HS-5 (cell line): ENCODE results near the gene NFS1.
"Not testable (repeated sequence)": the region's sequence is repeated elsewhere in the genome, so short reads cannot be mapped to it uniquely, and the experiment has no call there.

Source experiments
- DNase-seq: peaks from one replicate; pipeline ENCODE4 v3.0.0-alpha.2; 2012; ENCODE audit warnings: low read depth

NFS1 gene

DNA sequence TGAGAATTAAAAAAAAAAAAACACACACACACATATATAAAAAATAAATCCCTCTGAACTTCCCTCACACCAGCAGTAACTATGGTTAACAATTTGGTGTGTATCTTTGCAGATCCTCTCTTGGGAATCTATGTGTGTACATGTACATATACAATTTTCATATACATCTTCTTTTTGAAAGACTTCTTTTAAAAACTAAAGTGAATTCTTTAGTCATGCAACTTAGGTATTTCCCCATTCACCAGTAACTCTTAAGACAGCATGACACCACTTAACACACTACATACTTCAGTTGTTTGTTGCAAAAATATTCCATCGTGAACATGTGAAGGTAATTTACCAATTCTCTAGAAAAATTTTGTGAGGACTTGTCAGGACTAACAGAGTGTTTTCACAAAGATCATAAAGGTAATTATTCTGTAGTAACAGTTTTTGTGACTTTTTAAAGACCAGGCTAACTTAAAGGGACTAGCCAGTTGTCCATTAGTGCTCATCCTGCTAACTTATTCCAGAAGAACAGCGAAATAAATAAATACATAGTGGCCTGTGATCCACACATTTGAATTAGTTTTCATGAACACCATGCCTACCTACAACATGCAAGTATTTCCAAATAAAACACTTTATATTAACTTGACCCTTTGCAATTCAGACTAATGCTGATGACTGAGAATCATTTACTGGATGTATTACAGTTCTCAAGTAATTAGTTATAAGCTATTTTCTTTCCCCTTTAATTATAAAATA lies 30.9 kb upstream of the NFS1 start:
- DNase-seq = no peak

DNA sequence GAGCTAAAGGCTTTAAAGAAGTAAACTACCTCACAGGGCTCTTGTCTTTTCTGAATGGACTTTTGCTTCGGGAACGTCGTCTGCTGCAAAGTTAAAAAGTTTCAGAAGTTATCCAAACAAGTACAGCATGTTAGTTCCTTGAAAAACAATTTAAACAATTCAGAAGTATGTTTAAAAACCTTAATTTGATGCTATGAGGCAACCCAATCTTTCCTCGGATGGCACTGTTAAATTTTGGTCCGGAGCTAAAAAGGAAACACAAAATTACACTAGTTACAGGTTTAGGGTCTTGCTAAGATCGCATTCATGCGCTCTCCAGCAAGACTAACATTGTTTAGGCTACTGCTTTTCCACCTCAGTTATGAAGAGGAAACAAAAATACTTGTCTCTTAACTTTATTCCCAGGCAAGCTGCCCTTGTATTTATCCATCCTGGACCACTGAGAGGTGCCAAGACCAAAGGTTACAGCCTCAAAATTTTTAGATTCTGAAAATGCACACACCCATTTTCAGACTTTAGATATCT lies 30.2 kb upstream of the NFS1 start:
- DNase-seq = no peak

DNA sequence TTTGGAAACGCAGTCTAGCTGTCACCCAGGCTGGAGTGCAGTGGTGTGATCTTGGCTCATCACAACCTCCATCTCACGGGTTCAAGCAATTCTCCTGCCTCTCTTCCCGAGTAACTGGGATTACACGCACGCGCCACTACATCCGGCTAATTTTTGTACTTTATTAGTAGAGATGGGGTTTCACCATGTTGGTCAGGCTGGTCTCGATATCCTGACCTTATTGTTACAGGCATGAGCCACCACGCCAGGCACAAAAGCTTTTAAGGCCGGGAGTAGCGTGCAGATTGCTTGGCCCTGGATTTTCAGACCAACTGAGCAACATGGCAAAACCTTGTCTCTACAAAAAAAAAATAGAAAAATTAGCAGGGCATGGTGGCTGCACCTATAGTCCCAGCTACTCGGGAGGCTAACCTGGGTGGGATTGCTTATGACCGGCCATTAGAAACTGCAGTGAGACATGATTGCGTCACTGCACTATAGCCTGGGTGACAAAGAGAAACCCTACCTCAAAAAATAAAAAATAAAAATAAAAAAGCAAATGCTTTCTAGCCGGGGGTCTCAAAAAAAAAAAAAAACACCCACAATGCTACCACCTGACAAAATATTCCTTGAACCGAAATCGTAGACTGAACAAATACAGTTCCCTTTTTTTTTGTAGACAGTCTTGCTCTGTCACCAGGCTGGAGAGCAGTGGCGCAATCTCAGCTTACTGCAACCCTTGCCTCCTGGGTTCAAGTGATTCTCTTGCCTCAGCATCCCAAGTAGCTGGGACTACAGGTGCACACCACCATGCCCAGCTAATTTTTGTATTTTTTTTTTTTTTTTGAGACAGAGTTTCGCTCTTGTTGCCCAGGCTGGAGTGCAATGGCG lies 27.9 kb upstream of the NFS1 start:
- no peak for DNase-seq

DNA sequence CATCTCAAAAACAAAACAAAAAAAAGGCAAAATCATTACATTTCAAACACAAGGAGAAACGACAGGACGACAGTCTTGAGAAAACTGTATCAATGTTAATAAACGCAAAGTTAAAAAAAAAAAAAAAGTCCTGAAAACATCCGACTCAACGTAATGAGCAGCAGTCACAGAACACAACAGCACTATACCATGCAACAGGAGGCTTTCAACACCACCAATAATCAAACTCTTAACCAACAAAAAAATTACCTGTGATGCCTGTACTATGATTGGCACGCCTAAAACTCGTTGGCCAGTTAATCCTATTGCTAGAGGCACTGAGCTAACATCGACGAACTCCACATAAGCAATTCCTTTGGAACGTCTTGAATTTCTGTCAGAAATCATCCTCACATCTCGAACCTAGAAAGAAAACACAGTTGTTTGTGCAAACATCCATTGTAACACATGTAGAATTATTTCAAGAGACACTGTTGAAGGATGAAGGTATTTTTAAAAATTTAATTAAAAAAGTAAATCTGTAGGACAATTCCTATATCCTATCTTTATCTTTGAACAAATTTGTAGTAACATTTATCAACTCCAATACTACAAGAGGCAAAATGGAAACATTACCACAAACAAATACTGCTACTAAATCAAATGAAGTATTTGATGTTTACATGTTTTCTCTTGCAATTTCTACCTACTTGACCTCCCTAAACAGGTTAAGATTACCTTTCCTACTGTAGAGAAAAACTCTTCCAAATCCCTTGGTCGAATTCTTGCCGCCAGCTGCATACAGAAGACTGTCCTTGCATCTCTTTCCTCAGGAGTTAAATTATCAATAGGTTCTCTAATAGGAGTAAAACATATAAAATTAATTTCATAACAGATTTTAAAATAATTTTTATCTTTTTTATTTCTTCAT lies 25.4 kb upstream of the NFS1 start:
- DNase-seq = no peak

DNA sequence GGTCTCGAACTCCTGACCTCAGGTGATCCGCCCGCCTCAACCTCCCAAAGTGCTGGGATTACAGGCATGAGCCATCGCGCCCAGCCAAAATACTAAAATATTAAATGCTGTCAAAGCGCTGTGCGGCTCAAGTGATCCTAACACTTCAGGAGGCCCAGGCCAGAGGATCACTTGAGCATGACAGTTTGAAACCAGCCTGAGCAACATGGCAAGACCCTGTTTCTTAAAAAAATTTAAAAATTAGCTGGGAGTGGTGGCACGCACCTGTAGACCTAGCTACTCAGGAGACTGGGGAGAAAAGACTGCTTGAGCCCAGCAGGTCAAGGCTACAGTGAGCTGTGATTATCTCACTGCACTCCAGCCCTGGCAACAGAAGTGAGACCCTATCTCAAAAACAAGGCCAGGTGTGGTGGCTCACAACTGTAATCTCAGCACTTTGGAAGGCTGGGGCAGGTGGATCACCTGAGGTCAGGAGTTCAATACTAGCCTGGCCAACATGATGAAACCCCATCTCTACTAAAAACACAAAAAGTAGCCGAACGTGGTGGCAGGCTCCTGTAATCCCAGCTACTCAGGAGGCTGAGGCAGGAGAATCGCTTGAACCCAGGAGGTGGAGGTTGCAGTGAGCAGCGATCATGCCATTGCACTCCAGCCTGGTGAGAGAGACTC lies 24.6 kb upstream of the NFS1 start:
- DNase-seq = not testable (repeated sequence)

DNA sequence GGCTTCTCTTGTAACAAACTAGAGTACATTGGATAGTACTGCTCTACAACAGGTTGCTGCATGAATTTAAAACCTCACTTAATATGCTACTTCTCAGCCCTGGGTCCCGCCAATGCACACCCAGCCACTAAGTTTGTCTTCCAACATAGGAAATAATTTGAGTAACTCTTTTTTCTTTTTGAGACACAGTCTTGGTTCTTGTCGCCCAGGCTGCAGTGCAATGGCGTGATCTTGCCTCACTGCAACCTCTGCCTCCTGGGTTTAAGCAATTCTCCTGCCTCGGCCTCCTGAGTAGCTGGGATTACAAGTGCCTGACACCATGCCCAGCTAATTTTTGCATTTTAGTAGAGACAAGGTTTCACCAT lies 24.1 kb upstream of the NFS1 start:
- not testable (repeated sequence) for DNase-seq

DNA sequence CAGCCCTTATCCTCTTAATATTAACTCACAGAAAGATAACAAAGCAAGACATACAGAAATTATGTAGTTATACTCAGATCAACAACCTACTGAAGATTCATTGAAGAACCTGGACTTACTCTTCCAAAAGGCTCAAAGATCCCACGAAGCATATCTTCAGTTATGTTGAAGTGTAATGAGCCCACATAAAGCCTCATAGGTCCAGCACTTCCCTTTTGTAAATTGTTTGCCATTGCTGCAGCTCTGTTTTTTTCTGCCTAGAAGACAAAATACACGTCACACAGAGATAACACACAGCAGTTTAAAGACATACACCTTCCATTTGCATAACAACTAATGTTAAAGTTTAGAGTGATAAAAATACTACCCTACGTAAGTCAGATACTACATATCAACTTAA lies 22.5 kb upstream of the NFS1 start:
- no peak for DNase-seq

DNA sequence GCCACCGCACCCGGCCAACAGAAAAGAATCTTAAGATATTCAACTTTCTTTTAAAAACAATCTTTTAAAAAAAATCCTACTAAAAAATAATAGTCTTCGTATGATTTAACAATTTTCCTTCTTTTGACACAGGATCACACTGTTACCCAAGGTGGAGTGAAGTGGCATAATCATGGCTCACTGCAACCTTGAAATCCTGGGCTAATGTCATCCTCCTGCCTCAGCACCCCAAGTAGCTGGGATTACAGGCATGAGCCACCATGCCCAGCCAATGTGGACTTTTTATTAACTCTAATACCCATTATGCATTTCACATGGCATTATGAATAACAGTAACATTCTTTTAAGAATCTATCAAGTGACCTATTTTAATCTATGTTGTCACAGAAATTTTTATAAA lies 22.1 kb upstream of the NFS1 start:
- no peak for DNase-seq

DNA sequence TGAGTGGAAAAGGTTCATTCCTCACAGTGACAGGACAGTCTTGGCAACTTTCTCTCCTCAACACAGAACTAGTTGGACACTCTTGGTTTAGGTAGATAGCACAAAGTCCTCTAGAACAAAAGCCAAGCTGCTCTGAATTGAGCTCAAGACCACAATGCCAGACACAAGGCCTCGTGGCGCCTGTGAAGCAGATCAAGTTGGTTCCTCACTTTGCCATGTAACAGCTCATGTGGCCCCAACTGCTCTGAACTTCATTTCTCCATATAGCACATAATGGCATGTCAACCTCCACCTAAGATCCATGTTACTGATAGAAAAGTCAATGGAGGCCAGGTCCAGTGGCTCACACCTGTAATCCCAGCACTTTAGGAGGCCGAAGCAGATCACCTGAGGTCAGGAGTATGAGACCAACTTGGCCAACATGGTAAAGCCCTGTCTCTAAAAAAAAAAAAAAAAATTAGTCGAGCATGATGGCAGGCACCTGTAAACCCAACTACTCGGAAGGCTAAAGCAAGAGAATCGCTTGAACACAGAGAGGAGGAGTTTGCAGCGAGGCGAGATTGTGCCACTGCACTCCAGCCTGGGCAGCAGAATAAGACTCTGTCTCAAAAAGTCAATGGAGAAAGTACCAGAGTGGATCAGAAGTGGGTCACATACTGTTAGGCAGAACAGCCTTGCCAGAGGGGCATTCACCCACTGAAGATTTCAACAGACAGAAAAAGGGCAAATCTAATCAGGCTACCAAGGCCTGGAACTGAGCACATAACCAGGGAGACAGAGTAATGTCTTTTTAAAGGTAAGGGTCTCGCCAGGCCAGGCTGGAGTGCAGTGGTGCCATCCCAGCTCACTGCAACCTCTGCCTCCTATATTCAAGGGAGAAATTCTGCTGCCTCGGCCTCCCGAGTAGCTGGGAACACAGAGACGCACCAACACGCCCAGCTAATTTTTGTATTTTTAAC lies 21.3 kb upstream of the NFS1 start:
- no peak for DNase-seq

DNA sequence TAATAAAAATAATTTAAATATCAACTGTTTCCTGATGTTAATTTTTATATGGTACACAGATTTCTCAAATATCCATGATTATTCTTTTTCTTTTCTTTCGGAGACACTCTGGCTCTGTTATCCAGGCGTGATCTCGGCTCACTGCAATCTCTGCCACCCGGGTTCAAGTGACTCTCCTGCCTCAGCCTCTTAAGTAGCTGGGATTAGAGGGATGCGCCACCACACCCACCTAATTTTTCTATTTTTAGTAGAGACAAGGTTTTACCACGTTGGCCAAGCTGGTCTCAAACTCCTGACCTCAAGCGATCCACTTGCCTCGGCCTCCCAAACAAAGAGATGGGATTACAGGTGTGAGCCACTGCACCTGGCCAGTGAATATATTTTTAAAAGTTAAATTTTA lies 20.6 kb upstream of the NFS1 start:
- no peak for DNase-seq

DNA sequence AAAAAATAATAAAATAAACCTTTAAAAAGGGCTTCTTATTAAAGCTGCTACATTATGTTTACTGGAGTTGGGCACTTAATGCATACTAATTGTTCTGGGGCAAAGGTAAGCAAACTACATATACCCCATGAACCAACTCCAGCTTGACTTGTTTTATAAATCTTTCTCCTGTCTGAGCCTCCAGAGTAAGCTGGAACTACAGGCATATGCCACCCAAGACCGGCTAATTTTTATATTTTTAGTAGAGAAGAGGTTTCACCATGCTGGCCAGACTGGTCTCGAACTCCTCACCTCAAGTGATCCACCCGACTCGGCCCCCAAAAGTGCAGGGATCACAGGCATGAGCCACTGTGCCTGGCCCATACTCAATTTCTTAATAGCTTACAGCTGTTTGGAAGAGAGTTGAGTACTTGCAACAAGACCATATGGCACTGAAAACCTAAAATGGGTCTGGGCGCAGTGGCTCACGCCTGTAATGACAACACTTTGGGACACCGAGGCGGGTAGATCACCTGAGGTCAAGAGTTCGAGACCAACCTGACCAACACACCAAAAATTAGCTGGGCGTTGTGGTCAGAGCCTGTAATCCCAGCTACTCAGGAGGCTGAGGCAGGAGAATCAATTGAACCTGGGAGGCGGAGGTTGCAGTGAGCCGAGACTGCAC lies 20.0 kb upstream of the NFS1 start:
- DNase-seq = no peak

DNA sequence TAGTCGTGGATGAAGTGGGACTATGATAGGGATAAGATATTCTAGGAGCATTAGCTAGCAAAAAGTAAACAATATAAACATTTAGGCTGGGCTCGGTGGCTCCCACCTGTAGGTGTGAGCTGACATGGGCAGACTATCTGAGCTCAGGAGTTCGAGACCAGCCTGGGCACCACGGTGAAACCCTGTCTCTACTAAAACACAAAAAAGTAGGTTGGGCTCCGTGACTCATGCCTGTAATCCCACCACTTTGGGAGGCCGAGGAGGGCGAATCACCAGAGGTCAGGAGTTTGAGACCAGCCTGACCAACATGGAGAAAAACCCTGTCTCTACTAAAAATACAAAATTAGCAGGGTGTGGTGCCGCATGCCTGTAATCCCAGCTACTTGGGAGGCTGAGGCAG lies 19.2 kb upstream of the NFS1 start:
- DNase-seq = not testable (repeated sequence)

DNA sequence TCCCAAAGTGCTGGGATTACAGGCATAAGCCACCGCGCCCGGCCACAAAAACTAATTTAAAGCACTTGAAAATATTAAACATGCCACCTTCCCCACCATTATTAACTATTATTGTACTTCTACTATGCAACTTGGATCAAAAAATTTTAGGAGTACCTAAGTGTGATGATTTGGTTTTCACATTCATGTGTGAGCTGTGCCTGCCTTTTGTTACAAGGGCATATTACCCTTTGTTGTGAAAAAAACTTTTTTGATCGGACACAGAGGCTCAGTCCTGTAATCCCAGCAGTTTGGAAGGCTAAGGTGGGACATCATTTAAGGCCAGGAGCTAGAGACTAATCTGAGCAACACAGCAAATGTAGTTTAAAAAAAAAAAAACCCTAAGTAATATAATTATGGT lies 17.2 kb upstream of the NFS1 start:
- DNase-seq = no peak

DNA sequence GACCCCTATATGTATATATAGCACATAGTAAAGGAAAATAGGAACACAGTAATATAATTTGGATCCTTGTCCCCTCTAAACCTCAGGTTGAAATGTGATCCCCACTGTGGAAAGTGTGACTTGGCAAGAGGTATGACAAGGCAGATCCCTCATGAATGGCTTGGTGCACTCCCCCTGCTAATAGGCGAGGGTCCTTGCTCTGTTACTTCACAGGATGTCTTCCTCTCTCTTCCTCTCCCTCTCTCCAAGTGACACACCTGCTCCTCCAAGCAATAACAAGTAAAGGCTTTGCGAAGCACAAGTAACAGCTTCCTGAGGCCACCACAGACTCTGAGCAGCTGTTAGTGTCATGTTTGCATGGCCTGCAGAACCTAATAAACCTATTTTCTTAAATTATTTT lies 16.5 kb upstream of the NFS1 start:
- no peak for DNase-seq

DNA sequence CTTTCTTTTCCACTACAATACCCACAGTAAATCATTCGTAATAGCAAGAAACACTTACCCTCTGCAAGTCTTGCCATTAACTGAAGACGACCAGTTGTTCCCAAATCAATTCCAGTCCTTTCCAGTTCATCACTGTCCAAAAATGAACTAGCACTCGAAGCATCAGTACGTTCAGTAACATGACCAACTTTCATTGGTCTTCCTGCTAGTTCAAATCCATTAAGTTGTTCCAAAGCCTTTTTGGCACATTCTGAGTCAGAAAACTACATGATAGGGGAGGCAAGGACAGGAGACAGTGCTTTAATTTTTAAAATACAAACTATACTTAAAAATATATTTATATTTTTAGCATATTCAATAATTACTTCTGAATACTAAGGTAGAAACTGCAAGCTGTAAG lies 15.0 kb upstream of the NFS1 start:
- no peak for DNase-seq

DNA sequence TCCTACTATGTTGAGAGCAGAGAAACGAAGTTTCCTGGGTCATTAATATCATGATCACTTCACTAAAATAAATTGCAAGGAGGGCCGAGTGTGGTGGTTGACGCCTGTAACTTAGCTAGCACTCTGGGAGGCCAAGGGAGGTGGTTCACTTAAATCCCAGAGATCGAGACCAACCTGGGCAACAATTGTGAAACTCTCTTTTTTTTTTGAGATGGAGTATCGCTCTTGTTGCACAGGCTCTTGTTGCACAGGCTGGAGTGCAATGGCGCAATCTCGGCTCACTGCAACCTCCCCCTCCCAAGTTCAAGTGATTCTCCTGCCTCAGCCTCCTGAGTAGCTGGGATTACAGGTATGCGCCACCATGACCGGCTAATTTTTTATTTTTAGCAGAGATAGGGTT lies 14.0 kb upstream of the NFS1 start:
- not testable (repeated sequence) for DNase-seq

DNA sequence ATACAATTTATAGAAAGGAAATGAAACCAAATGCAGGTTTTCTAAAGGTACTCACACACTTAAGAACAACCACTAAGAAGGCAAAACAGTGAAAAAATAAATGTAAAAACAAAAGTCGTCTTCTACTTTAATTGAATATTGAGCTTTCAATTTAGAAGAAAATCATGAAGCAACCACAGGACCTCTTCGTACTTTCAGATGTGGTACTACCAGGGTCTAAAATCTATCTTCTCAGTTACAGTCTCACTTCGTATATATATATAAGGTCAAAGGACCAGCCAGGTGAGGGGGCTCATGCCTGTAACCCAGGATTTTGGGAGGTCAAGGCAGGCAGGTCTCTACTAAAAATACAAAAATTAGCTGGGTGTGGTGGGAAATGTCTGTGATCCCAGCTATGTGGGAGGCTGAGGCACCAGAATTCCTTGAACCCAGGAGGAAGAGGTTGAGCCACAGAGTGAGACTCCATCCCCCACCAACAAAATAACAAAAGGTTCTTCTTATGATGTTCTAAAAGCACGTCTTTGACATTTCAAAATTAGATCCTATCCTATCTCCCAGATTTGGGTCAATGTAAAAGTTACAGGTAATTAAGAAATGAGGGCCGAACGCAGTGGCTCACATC lies 12.5 kb upstream of the NFS1 start:
- DNase-seq = no peak

DNA sequence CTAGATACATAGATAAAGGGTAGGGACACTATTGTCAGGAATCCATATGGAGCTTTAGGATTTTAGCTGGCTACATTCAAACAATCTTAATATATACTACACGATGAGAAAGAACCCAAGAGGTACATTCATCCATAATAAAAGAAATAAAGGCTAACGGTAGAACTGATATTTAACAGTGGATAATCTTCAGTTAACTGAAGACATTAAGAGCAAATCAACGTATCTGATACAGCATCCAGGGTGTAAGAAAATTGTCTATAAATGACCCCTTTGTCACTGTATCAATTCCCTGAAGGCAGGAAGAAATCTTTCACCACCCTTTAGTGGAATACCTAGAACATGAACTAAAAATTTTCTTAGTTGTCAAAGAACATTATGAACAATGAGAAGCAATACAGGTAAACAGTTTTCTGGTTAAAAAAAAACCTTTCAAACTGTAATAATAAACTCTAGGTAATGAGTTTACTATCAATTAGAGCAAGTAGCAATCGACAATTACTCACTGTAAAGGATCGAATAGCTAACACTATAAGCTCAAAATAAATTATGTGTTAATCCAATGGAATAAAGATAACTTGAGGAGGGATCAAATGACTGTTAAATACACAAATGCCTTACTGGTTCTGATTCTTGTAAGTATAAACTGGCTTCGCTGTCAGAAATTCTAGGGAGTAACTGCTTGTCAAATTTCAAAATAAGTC lies 11.9 kb upstream of the NFS1 start:
- no peak for DNase-seq

DNA sequence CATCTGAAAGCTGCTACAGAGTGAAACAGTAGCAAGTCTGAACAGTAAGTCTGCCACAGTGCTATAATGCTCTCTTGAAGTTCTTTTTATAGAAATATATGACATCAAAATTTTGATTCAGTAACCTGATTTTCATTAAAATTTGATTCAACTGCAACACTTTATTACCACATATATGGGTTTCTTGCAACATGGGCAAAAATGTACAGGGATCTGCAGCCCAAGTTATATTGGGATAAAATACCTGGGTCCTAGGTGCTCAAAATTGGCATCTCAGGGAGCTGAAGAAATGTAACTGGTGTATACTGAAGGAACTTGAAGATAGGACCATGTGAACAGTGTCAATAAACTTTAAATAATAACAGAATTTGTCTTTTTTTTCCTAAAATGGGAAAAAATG lies 10.9 kb upstream of the NFS1 start:
- DNase-seq = no peak
